Fibroblast of lung (primary cell): ENCODE data around the gene CERS6. TPM values are rescaled to one million over a fixed set of nuclear protein-coding genes. Genes with fewer than 3 reads are reported as not detected.
A peak's percentile ranks its signal among the peaks of the same experiment; 100 is the strongest.

Source experiments
- DNase-seq, 2 donors: peaks; one replicate each; pipeline versions ENCODE4 v3.0.0 to v3.0.0-alpha.2; 2010; ENCODE audit warnings: low read depth in 2 of 2
- H2AFZ ChIP-seq: 2 replicates; pipeline ENCODE4 v1.5.1; 2012; ENCODE audit warnings: low read length, control low read depth, inconsistent platforms
- H3K27ac ChIP-seq: 2 replicates; pipeline ENCODE4 v1.5.1; 2011; ENCODE audit warnings: low read length, control low read depth; ENCODE audit not compliant: insufficient read depth
- H3K27me3 ChIP-seq: 2 replicates; pipeline ENCODE4 v1.5.1; 2011; ENCODE audit warnings: mild to moderate bottlenecking, low read length; ENCODE audit not compliant: control insufficient read depth, insufficient read depth
- H3K36me3 ChIP-seq: 2 replicates; pipeline ENCODE4 v1.5.1; 2011; ENCODE audit warnings: low read length; ENCODE audit not compliant: control insufficient read depth, insufficient read depth
- H3K4me1 ChIP-seq: 2 replicates; pipeline ENCODE4 v1.5.1; 2011; ENCODE audit warnings: low read length; ENCODE audit not compliant: control insufficient read depth, insufficient read depth; ENCODE audit errors: extremely low read depth
- H3K4me2 ChIP-seq: 2 replicates; pipeline ENCODE4 v1.5.1; 2011; ENCODE audit warnings: low read length, control low read depth; ENCODE audit not compliant: insufficient read depth; ENCODE audit errors: extremely low read depth
- H3K4me3 ChIP-seq, 4 experiments: fragments of 200-600 bp in 1 of 4; sonication (generic) in 1 of 4; replicated peaks in 1 of 4; 2 replicates each; pipeline ENCODE4 v1.5.1; 2011 to 2016; ENCODE audit warnings: low read length in 4 of 4, low read depth in 3 of 4, mild to moderate bottlenecking in 3 of 4, control low read depth in 2 of 4, inconsistent platforms in 1 of 4, mixed read lengths in 1 of 4; ENCODE audit not compliant: insufficient read depth in 1 of 4; ENCODE audit errors: control extremely low read depth in 1 of 4
- H3K79me2 ChIP-seq: 2 replicates; pipeline ENCODE4 v1.5.1; 2012; ENCODE audit warnings: mild to moderate bottlenecking, low read length, inconsistent platforms; ENCODE audit not compliant: control insufficient read depth, insufficient read depth
- H3K9ac ChIP-seq: 2 replicates; pipeline ENCODE4 v1.5.1; 2011; ENCODE audit warnings: mild to moderate bottlenecking, low read length, control low read depth; ENCODE audit not compliant: insufficient read depth
- H3K9me3 ChIP-seq: 2 replicates; pipeline ENCODE4 v1.5.1; 2012; ENCODE audit warnings: low read depth, low read length; ENCODE audit not compliant: control insufficient read depth, insufficient read depth
- H4K20me1 ChIP-seq: 2 replicates; pipeline ENCODE4 v1.5.1; 2011; ENCODE audit warnings: low read length; ENCODE audit not compliant: control insufficient read depth, insufficient read depth; ENCODE audit errors: extremely low read depth
- CTCF ChIP-seq, 2 donors: IDR thresholded peaks in 1 of 2; conservative IDR thresholded peaks in 1 of 2; 1 replicate in 1 of 2; 2 replicates in 1 of 2; pipeline ENCODE4 v1.5.1; 2011 to 2012; ENCODE audit warnings: low read length in 2 of 2, control low read depth in 1 of 2, inconsistent platforms in 1 of 2, low read depth in 1 of 2, mild to moderate bottlenecking in 1 of 2
- EZH2 ChIP-seq: IDR thresholded peaks from 2 replicates; pipeline ENCODE4 v1.5.1; 2012; ENCODE audit warnings: low read length, control low read depth, mild to moderate bottlenecking; ENCODE audit errors: missing control alignments
- polyA plus RNA-seq, 2 donors: library from polyadenylated mRNA; depleted of rRNA in 1 of 2; stranded (reverse) in 1 of 2; unstranded in 1 of 2; fragments of >200 nt; gene quantifications; 2 replicates each; pipeline ENCODE4 v1.2.1, GENCODE V29; 2011 to 2012; ENCODE audit warnings: missing spikeins in 1 of 2
- total RNA-seq: library from RNA; depleted of rRNA; stranded (reverse); fragments of >200 nt; gene quantifications from 2 replicates; pipeline ENCODE4 v1.2.1, GENCODE V29; 2014

Gene CERS6
- total and polyA plus RNA-seq, 2 donors (not counting 1 experiment from before 2014, with no cell fraction given), result 7.2 to 16.5 TPM

- Histone ChIP-seq H3K4me1 (no peaks in the 10 kb centered on the region), H3K27ac (peak overlapping the region; percentile 18), H3K9me3 (no peaks in the 10 kb centered on the region), H3K9ac (peak overlapping the region; percentile 63), H4K20me1 (no peaks in the 10 kb centered on the region), H2AFZ (peak overlapping the region; percentile 93), H3K4me3 (peak overlapping the region; percentile 77 to 93 (median 88)), H3K36me3 (no peaks in the 10 kb centered on the region), H3K79me2 (no peaks in the 10 kb centered on the region), H3K4me2 (peak overlapping the region; percentile 84), H3K27me3 (no peaks in the 10 kb centered on the region)
- no peak for TF ChIP-seq EZH2
- TF ChIP-seq CTCF (conservative IDR thresholded peaks at IDR 0.05 in 1 of 2, IDR thresholded peaks at IDR 0.05 in 1 of 2; ENCODE audit: low read depth in 1 of 2, low read length in 2 of 2), result no peak
- DNase-seq, result peak in 1 of 2 donors; percentile 47
Measured at GRCh38 chr2:168456521-168457189, 583 bp downstream of the CERS6 start.

DNA sequence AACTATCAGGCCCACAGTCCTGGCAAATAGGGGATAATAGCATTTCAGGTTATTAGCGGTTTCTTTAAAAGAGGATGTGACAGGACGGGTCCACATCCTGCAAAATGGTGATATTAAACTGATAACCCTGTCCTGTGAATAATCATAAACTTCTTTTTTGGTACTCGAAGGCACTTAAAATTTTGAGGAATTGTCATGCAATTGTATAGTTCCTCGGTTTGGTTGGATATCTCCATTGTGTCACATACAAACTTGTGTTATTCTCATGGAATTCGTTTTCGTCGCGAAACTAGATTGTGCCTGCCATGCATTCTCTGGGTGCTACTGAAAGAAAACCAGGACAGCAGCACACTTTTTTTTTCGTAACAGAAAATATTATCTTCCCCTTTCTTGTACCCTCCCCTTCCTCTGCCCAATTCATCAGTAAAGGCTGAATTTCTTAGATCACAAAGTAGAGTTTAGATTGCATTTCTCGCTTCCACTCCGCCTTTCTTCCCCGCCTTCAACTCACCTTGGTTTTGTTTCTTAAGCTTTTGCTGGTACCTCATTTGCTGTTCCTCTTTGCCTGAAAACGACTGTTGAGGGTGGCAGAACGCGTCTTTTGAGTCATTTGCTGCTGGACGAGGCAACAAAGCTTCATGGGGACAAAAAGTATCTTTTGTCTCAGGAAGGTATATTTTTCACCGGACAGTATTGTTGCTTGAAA is 1.3 kb downstream of the CERS6 start:
- no peaks in the 10 kb centered on the region for H3K79me2 ChIP-seq
- no peaks in the 10 kb centered on the region for H3K9me3 ChIP-seq
- no peak for DNase-seq
- H3K4me3 ChIP-seq, result peak overlapping the region; percentile 77 to 93 (median 88)
- no peaks in the 10 kb centered on the region for H3K36me3 ChIP-seq
- H3K4me1 ChIP-seq, result no peaks in the 10 kb centered on the region
- peak overlapping the region; percentile 63 for H3K9ac ChIP-seq
- no peak for TF ChIP-seq CTCF (conservative IDR thresholded peaks at IDR 0.05 in 1 of 2, IDR thresholded peaks at IDR 0.05 in 1 of 2; ENCODE audit: low read depth in 1 of 2, low read length in 2 of 2)
- TF ChIP-seq EZH2, result no peak
- H3K27ac ChIP-seq, result no peak overlapping the region
- no peaks in the 10 kb centered on the region for H3K27me3 ChIP-seq
- peak overlapping the region; percentile 84 for H3K4me2 ChIP-seq
- H2AFZ ChIP-seq, result peak overlapping the region; percentile 32
- H4K20me1 ChIP-seq, result no peaks in the 10 kb centered on the region

GRCh38 chr2:168458139-168458538 is 2.1 kb downstream of the CERS6 start:
- H3K9ac ChIP-seq, result no peak overlapping the region
- no peaks in the 10 kb centered on the region for H4K20me1 ChIP-seq
- H3K9me3 ChIP-seq, result no peaks in the 10 kb centered on the region
- H2AFZ ChIP-seq, result no peak overlapping the region
- no peaks in the 10 kb centered on the region for H3K79me2 ChIP-seq
- peak overlapping the region; percentile 59 for H3K4me2 ChIP-seq
- H3K27ac ChIP-seq, result no peak overlapping the region
- peak overlapping the region in 3 of 4 experiments; percentile 9 to 88 (median 87) for H3K4me3 ChIP-seq
- DNase-seq, result no peak
- TF ChIP-seq EZH2 (no peak), CTCF (conservative IDR thresholded peaks at IDR 0.05 in 1 of 2, IDR thresholded peaks at IDR 0.05 in 1 of 2; ENCODE audit: low read depth in 1 of 2, low read length in 2 of 2) (no peak)
- H3K36me3 ChIP-seq, result no peaks in the 10 kb centered on the region
- no peaks in the 10 kb centered on the region for H3K27me3 ChIP-seq
- H3K4me1 ChIP-seq, result no peaks in the 10 kb centered on the region
